ENCODE data around the gene ZNF710. TPM values are rescaled to one million over a fixed set of nuclear protein-coding genes. Genes with fewer than 3 reads are reported as not detected.

ZNF710 gene
- total and polyA plus RNA-seq, 9 of the 15 experiments (the other 6 are each of a cell fraction or from before 2014, with no cell fraction given) = 0.56 to 14.2 (median 5.2) TPM

DNA sequence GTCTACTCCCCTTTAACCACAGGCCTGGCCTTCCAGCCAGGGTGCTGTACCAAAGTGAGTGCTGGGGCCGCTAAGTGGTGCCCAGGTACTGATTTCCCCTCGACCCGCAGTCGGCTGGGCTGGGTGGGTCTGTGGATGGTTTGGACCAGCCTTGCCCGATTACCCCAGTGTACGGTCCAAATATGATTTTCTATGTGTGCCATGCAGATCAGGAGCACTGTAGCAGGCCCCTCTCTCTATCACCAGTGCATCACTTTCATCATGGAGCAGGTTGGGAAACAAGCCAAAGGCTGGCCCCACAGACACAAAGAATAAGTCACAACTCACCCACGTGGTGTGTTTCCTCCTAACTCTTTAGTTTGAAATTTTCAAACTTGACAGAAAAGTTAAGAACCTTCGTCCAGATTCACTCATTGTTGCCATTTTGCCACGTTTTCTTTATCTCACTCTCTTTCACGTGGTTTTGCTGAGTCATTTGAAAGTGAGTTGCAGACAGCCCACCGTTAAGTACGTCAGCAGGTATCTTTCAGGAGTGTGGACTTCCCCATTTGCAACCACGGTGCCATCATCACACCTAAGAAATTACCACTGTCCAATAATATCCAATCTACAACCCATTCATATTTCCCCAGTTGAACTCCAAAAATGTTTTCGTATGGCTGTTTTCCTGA is 37.0 kb downstream of the ZNF710 start (continued):
- TF ChIP-seq HDAC3 (IDR thresholded peaks at IDR 0.05; ENCODE audit: borderline replicate concordance, partially characterized antibody) = no peak
- no peak for TF ChIP-seq TFAM (CRISPR knock-in tag; conservative IDR thresholded peaks at IDR 0.05)
- no peak for TF ChIP-seq KLF6 (CRISPR knock-in tag; IDR thresholded peaks at IDR 0.05; ENCODE audit: borderline replicate concordance)
- TF ChIP-seq, protein P1, sequence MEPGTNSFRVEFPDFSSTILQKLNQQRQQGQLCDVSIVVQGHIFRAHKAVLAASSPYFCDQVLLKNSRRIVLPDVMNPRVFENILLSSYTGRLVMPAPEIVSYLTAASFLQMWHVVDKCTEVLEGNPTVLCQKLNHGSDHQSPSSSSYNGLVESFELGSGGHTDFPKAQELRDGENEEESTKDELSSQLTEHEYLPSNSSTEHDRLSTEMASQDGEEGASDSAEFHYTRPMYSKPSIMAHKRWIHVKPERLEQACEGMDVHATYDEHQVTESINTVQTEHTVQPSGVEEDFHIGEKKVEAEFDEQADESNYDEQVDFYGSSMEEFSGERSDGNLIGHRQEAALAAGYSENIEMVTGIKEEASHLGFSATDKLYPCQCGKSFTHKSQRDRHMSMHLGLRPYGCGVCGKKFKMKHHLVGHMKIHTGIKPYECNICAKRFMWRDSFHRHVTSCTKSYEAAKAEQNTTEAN (CRISPR knock-in tag; IDR thresholded peaks at IDR 0.05) = no peak
- TF ChIP-seq, protein P2, sequence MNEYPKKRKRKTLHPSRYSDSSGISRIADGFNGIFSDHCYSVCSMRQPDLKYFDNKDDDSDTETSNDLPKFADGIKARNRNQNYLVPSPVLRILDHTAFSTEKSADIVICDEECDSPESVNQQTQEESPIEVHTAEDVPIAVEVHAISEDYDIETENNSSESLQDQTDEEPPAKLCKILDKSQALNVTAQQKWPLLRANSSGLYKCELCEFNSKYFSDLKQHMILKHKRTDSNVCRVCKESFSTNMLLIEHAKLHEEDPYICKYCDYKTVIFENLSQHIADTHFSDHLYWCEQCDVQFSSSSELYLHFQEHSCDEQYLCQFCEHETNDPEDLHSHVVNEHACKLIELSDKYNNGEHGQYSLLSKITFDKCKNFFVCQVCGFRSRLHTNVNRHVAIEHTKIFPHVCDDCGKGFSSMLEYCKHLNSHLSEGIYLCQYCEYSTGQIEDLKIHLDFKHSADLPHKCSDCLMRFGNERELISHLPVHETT (CRISPR knock-in tag; conservative IDR thresholded peaks at IDR 0.05 in 1 of 2, IDR thresholded peaks at IDR 0.05 in 1 of 2) = peak in 1 of 2 experiments; percentile 53; a peak in 1 of 4 replicates
- TF ChIP-seq, protein P3, sequence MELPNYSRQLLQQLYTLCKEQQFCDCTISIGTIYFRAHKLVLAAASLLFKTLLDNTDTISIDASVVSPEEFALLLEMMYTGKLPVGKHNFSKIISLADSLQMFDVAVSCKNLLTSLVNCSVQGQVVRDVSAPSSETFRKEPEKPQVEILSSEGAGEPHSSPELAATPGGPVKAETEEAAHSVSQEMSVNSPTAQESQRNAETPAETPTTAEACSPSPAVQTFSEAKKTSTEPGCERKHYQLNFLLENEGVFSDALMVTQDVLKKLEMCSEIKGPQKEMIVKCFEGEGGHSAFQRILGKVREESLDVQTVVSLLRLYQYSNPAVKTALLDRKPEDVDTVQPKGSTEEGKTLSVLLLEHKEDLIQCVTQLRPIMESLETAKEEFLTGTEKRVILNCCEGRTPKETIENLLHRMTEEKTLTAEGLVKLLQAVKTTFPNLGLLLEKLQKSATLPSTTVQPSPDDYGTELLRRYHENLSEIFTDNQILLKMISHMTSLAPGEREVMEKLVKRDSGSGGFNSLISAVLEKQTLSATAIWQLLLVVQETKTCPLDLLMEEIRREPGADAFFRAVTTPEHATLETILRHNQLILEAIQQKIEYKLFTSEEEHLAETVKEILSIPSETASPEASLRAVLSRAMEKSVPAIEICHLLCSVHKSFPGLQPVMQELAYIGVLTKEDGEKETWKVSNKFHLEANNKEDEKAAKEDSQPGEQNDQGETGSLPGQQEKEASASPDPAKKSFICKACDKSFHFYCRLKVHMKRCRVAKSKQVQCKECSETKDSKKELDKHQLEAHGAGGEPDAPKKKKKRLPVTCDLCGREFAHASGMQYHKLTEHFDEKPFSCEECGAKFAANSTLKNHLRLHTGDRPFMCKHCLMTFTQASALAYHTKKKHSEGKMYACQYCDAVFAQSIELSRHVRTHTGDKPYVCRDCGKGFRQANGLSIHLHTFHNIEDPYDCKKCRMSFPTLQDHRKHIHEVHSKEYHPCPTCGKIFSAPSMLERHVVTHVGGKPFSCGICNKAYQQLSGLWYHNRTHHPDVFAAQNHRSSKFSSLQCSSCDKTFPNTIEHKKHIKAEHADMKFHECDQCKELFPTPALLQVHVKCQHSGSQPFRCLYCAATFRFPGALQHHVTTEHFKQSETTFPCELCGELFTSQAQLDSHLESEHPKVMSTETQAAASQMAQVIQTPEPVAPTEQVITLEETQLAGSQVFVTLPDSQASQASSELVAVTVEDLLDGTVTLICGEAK (IDR thresholded peaks at IDR 0.05) = no peak
- TF ChIP-seq, protein P3 (CRISPR knock-in tag; IDR thresholded peaks at IDR 0.05) = no peak
- no peak for TF ChIP-seq NR2F6 (CRISPR knock-in tag; IDR thresholded peaks at IDR 0.05)
- peak; percentile 60 for TF ChIP-seq PTTG1 (tag; IDR thresholded peaks at IDR 0.05; ENCODE audit: low read depth)
- no peak for TF ChIP-seq KLF13 (tag; IDR thresholded peaks at IDR 0.05; ENCODE audit: borderline replicate concordance, low read depth)
- TF ChIP-seq HOXB6 (CRISPR knock-in tag; IDR thresholded peaks at IDR 0.05; ENCODE audit: borderline replicate concordance) = no peak
- TF ChIP-seq, protein P4, sequence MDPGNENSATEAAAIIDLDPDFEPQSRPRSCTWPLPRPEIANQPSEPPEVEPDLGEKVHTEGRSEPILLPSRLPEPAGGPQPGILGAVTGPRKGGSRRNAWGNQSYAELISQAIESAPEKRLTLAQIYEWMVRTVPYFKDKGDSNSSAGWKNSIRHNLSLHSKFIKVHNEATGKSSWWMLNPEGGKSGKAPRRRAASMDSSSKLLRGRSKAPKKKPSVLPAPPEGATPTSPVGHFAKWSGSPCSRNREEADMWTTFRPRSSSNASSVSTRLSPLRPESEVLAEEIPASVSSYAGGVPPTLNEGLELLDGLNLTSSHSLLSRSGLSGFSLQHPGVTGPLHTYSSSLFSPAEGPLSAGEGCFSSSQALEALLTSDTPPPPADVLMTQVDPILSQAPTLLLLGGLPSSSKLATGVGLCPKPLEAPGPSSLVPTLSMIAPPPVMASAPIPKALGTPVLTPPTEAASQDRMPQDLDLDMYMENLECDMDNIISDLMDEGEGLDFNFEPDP (CRISPR knock-in tag; IDR thresholded peaks at IDR 0.05) = no peak

Data from K562 (cell line).